ENCODE results near the gene AGAP2.
A peak's percentile ranks its signal among the peaks of the same experiment; 100 is the strongest.
"Not testable (repeated sequence)": the region's sequence is repeated elsewhere in the genome, so short reads cannot be mapped to it uniquely, and the experiment has no call there.

Gene AGAP2

DNA sequence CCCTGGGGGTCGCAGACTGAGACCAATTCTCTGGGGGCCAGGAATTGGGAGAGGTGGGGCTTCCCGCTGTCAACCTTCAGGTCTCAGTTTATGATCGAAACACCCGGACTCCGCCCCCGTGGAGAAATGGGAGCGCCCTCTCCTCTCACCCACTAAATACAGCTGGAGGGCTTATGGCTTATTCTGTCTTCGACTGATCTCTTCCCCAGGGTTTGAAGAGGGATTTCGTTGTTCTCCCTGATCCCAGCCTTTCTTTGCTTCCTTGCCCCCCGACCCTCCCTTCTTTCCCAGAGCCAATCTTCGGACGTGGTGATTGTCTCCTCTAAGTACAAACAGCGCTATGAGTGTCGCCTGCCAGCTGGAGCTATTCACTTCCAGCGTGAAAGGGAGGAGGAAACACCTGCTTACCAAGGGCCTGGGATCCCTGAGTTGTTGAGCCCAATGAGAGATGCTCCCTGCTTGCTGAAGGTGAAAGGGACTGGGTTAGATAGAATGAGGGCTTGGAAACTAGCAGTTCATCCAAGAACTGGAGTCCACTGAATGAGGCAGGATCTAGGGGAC, 44.0 kb downstream of the AGAP2 start:
- Histone ChIP-seq H3K4me3 (peak overlapping the region; percentile 86), H3K27ac (no peak overlapping the region), H3K9ac (ENCODE audit: insufficient read length) (peak overlapping the region; percentile 78), H3K9me3 (ENCODE audit: low read depth, low read length) (0 out of 2 replicates have a peak, but pooled peaks cover 3% of the 10 kb centered on the region), H3K36me3 (ENCODE audit: insufficient read depth, low read length) (peaks cover 4% of the 10 kb centered on the region; the same call in 1 of the 2 replicates)
- no peak for DNase-seq (ENCODE audit: low read depth, low spot score)
- no peak for TF ChIP-seq FOXP2 (optimal IDR thresholded peaks at IDR 0.05; ENCODE audit: control extremely low read depth, extremely low read length, insufficient read depth)

DNA sequence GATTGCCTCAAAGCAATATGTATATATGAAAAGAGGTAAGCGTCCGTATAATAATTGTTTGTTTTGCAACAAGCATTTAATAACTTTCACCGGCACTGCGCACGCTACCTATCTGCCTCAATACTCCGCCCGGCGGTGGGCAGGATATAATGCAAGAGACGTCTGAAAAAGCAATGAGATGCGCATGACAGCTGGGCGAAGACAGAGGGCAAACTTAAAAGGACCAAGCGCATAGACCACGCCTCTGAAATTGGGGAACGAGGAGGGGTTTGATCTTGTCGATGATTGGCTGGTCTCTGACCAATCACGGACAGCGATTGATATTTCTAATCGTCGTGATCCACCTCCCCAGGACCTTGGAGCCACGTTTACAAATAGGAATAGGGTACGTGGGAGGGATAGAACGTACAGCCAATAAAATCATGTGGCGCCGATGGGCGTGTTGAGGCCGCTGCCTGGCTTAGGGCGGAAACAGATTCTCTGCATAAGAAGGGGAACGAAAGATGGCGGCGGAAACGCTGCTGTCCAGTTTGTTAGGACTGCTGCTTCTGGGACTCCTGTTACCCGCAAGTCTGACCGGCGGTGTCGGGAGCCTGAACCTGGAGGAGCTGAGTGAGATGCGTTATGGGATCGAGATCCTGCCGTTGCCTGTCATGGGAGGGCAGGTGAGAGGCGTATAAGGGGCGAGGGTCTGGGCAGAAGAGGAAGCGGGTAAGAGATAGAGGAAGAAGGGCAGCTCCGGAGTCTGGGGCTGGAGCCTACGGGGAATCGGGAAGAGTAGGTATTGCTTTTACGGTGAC, 44.7 kb downstream of the AGAP2 start, which contains the start of gene OS9:
OS9 (plus strand) TSS at position 474 of the 800 bp plus-strand sequence; CDS start at position 504, 30 bp downstream.
- H3K27ac ChIP-seq, result no peak within 1 kb of the TSS
- peak; percentile 99 for DNase-seq (ENCODE audit: low read depth, low spot score)

DNA sequence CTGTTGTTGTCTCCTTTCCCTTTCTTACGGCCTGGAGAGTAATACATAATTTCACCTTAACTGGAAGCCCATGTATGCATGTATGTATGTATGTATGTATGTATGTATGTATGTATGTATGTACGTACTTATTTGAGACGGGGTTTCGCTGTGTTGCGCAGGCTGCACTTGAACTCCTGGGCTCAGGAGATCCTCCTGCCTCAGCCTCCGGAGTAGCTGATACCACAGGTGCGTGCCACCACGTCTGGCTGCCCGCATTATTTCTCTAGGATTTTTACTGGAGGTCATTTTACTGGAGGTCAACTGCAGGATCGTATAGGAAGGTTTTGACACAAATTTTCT, 45.3 kb downstream of the AGAP2 start:
- Histone ChIP-seq H3K4me3 (peak overlapping the region; percentile 64), H3K9me3 (ENCODE audit: low read depth, low read length) (0 out of 2 replicates have a peak, but pooled peaks cover 3% of the 10 kb centered on the region), H3K36me3 (ENCODE audit: insufficient read depth, low read length) (peaks cover 4% of the 10 kb centered on the region; the same call in 1 of the 2 replicates), H3K27ac (no peak overlapping the region), H3K9ac (ENCODE audit: insufficient read length) (no peak overlapping the region)
- TF ChIP-seq FOXP2 (optimal IDR thresholded peaks at IDR 0.05; ENCODE audit: control extremely low read depth, extremely low read length, insufficient read depth) (no peak), EZH2 (IDR thresholded peaks at IDR 0.05) (no peak), POLR2AphosphoS5 (IDR thresholded peaks at IDR 0.05; ENCODE audit: borderline replicate concordance, low read depth, low read length) (no peak)
- DNase-seq (ENCODE audit: low read depth, low spot score), result no peak

More for the DNA sequence above, 44.7 kb downstream of the AGAP2 start, which contains the start of gene OS9:
- H3K9ac ChIP-seq (ENCODE audit: insufficient read length), result peak within 1 kb of the TSS; percentile 78
- H3K9me3 ChIP-seq (ENCODE audit: low read depth, low read length), result 0 out of 2 replicates have a peak, but pooled peaks cover 3% of the 10 kb centered on the region
- TF ChIP-seq POLR2AphosphoS5 (IDR thresholded peaks at IDR 0.05; ENCODE audit: borderline replicate concordance, low read depth, low read length), result peak; percentile 89
- no peak for TF ChIP-seq FOXP2 (optimal IDR thresholded peaks at IDR 0.05; ENCODE audit: control extremely low read depth, extremely low read length, insufficient read depth)
- peak within 1 kb of the TSS; percentile 86 for H3K4me3 ChIP-seq
- peaks cover 4% of the 10 kb centered on the region; the same call in 1 of the 2 replicates for H3K36me3 ChIP-seq (ENCODE audit: insufficient read depth, low read length)

DNA sequence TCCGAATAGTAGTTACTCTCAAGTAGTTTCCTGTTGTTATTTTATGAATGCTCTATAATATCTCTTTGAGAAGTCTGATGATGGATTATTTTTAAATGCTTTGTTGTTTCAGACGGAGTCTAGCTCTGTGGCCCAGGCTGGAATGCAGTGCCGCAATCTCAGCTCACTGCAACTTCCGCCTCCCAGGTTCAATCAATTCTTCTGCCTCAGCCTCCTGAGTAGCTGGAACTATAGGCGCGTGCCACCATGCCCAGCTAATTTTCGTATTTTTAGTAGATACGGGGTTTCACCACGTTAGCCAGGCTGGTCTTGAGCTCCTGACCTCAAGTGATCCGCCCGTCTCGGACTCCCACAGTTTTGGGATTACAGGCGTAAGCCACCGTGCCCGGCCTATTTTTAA, 46.0 kb downstream of the AGAP2 start:
- Histone ChIP-seq H3K4me3 (no peak overlapping the region), H3K9me3 (ENCODE audit: low read depth, low read length) (0 out of 2 replicates have a peak, but pooled peaks cover 3% of the 10 kb centered on the region), H3K27ac (no peak overlapping the region), H3K9ac (ENCODE audit: insufficient read length) (no peak overlapping the region), H3K36me3 (ENCODE audit: insufficient read depth, low read length) (peaks cover 4% of the 10 kb centered on the region; the same call in 1 of the 2 replicates)
- DNase-seq (ENCODE audit: low read depth, low spot score), result no peak
- no peak for TF ChIP-seq EZH2 (IDR thresholded peaks at IDR 0.05)
- no peak for TF ChIP-seq POLR2AphosphoS5 (IDR thresholded peaks at IDR 0.05; ENCODE audit: borderline replicate concordance, low read depth, low read length)
- no peak for TF ChIP-seq FOXP2 (optimal IDR thresholded peaks at IDR 0.05; ENCODE audit: control extremely low read depth, extremely low read length, insufficient read depth)

DNA sequence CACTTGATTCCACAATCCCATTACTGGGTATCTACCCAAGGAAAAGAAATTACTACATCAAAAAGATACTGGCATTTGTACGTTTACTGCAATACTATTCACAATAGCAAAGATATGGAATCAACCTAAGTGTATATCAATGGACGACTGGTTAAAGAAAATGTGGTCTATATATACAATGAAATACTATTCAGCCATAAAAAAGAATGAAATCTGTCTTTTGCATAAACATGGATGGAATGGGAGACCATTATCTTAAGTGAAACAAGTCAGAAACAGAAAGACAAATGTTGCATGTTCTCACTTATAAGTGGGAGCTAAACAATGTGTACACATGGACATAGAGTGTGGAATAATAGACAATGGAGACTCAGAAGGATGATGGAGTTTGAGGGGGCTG, 49.6 kb downstream of the AGAP2 start:
- TF ChIP-seq POLR2AphosphoS5 (IDR thresholded peaks at IDR 0.05; ENCODE audit: borderline replicate concordance, low read depth, low read length), result no peak
- no peak for TF ChIP-seq FOXP2 (optimal IDR thresholded peaks at IDR 0.05; ENCODE audit: control extremely low read depth, extremely low read length, insufficient read depth)
- TF ChIP-seq EZH2 (IDR thresholded peaks at IDR 0.05), result no peak
- no peak overlapping the region for H3K27ac ChIP-seq
- no peaks in the 10 kb centered on the region for H3K36me3 ChIP-seq (ENCODE audit: insufficient read depth, low read length)
- H3K9ac ChIP-seq (ENCODE audit: insufficient read length), result no peak overlapping the region
- H3K9me3 ChIP-seq (ENCODE audit: low read depth, low read length), result 0 out of 2 replicates have a peak, but pooled peaks cover 3% of the 10 kb centered on the region
- H3K4me3 ChIP-seq, result no peak overlapping the region
- no peak for DNase-seq (ENCODE audit: low read depth, low spot score)

DNA sequence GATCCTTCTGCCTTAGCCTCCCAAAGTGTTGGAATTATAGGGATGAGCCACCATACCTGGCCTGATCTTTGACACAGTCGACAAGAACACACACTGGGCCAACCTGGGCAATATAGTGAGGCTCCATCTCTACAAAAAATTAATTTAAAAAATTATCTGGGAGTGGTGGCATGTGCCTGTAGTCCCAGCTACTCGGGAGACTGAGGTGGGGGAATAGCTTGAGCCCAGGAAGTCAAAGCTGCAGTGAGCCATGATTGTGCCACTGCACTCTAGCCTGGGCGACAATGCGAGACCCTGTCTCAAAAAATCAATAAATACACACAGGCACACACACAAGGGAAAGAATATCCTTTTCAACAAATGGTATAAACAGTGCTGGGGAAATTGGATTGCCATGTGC, 50.7 kb downstream of the AGAP2 start:
- no peak overlapping the region for H3K9ac ChIP-seq (ENCODE audit: insufficient read length)
- no peak overlapping the region for H3K27ac ChIP-seq
- no peak for DNase-seq (ENCODE audit: low read depth, low spot score)
- H3K4me3 ChIP-seq, result no peak overlapping the region
- H3K36me3 ChIP-seq (ENCODE audit: insufficient read depth, low read length), result no peaks in the 10 kb centered on the region
- H3K9me3 ChIP-seq (ENCODE audit: low read depth, low read length), result 0 out of 2 replicates have a peak, but pooled peaks cover 3% of the 10 kb centered on the region
- TF ChIP-seq POLR2AphosphoS5 (IDR thresholded peaks at IDR 0.05; ENCODE audit: borderline replicate concordance, low read depth, low read length), result no peak
- TF ChIP-seq FOXP2 (optimal IDR thresholded peaks at IDR 0.05; ENCODE audit: control extremely low read depth, extremely low read length, insufficient read depth), result no peak
- no peak for TF ChIP-seq EZH2 (IDR thresholded peaks at IDR 0.05)

DNA sequence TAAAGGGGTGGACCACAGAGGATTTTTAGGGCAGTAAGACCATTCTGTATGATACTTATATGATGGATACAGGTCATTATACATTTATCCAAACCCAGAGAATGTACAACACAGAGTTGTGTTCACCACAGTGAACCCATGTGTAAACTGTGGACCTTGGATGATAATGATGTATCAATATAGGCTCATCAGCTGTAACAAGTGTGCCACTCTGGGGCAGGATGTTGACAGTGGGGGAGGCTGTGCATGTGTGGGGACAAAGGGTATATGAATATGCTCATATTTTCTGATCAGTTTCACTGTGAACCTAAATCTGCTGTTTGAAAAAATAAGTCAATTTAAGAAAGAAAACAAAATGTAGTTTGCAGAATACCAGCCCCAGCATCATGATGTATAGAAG, 58.8 kb downstream of the AGAP2 start:
- no peaks in the 10 kb centered on the region for H3K9me3 ChIP-seq (ENCODE audit: low read depth, low read length)
- no peak overlapping the region for H3K4me3 ChIP-seq
- no peak for DNase-seq (ENCODE audit: low read depth, low spot score)
- H3K36me3 ChIP-seq (ENCODE audit: insufficient read depth, low read length), result no peaks in the 10 kb centered on the region
- no peak overlapping the region for H3K9ac ChIP-seq (ENCODE audit: insufficient read length)
- no peak for TF ChIP-seq EZH2 (IDR thresholded peaks at IDR 0.05)
- no peak for TF ChIP-seq POLR2AphosphoS5 (IDR thresholded peaks at IDR 0.05; ENCODE audit: borderline replicate concordance, low read depth, low read length)
- TF ChIP-seq FOXP2 (optimal IDR thresholded peaks at IDR 0.05; ENCODE audit: control extremely low read depth, extremely low read length, insufficient read depth), result no peak
- no peak overlapping the region for H3K27ac ChIP-seq

DNA sequence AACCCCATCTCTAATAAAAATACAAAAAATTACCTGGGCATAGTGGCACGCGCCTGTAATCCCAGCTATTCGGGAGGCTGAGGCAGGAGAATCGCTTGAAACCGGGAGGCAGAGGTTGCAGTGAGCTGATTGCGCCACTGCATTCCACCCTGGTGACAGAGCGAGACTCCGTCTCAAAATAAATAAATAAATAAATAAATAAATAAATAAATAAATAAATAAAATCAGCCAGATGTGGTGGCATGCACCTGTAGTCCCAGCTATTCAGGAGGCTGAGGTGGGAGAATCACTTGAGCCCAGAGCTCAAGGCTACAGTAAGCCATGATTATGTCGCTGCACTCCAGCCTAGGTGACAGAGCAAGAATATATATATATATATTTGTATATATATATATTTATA, 60.6 kb downstream of the AGAP2 start:
- H3K36me3 ChIP-seq (ENCODE audit: insufficient read depth, low read length); DNase-seq (ENCODE audit: low read depth, low spot score); H3K9ac ChIP-seq (ENCODE audit: insufficient read length); H3K27ac ChIP-seq; H3K4me3 ChIP-seq; H3K9me3 ChIP-seq (ENCODE audit: low read depth, low read length): not testable (repeated sequence)
